ENCODE results near the gene GAREM1.
A peak's percentile ranks its signal among the peaks of the same experiment; 100 is the strongest.

Gene GAREM1

DNA sequence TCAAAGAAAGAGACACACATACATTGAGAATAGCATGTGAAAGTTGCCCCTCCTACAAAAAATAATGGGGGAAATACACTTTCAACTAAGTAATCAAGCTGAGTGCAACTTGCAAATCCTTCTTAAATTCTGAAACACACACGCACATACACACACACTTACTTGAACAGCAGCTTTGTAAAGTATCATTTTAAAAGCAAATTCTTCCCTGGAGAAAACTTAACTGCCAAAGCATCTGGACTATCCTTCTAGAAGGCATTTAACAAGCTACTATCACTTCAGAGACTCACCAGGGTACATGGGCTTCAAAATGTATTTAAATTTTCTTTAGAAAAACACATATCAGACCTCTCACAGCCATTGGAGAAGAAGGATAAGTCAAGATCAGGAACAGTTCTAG lies 15.3 kb downstream of the GAREM1 start:
- no peak for DNase-seq

DNA sequence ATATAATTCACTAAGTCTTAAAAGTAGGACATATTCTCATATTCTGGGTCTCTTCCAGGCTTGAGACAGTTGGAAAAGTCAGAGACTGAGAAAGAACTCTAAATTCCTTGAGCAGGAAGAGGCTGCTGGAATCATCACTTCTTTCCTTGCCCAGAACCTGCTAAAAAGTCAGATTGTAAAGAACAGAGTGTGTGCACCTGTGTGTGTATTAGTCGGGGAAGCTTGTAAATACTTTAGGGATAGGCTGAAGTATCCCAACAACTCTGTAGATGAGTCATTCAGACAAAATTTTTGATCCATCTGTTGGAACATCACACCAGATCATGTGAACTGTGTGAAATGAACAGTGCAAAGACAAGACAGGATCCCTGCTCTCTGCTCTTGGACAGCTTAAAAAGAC lies 16.1 kb downstream of the GAREM1 start:
- DNase-seq: no peak

GRCh38 chr18:32450874-32451273 lies 19.8 kb downstream of the GAREM1 start:
- no peak for DNase-seq

GRCh38 chr18:32450026-32450691 lies 20.5 kb downstream of the GAREM1 start:
- DNase-seq: no peak

- DNase-seq: no peak
These were observed 23.9 kb downstream of the GAREM1 start for GRCh38 chr18:32446780-32447179.

GRCh38 chr18:32445846-32446245 lies 24.8 kb downstream of the GAREM1 start:
- no peak for DNase-seq

DNA sequence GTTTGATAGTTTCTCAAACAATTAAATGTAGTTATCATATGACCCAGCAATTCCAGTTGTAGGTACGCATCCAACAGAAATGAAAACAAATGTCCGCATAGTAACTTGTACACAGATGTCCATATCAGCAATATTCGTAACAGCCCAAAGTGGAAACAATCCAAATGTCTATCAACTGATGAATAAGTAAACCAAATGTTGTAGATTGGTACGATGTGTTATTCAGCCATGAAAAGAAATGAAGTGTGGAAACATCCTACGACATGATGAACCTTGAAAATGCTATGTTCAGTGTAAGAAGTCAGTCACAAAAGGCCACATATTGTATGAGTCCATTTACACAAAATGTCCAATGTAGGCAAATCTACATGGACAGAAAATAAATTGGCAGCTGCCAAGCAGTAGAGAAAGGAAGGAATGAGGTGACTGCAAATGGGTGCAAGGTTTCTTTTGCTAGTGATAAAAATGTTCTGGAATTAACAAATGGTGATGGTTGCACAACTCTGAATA lies 26.9 kb downstream of the GAREM1 start:
- DNase-seq: no peak

GRCh38 chr18:32443033-32443705 lies 27.5 kb downstream of the GAREM1 start:
- no peak for DNase-seq

DNA sequence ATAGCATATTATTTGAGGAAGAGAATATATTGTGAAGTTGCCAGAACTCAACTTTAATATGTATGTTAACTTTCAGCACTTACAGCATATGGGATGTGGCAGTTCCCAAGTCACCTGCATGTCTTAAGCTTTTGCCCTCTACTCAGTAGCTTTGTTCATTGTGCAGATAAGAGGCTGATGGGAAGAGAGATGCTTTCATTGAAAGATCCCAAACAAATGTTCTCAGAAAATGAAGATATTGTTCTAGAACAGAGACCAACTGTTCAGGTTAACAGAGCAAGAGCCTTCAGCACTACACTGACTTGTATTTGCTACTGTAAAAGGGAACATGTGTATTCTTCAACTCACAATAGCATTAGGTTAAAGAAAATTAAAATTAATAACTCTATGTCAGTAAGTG lies 28.1 kb downstream of the GAREM1 start:
- no peak for DNase-seq

DNA sequence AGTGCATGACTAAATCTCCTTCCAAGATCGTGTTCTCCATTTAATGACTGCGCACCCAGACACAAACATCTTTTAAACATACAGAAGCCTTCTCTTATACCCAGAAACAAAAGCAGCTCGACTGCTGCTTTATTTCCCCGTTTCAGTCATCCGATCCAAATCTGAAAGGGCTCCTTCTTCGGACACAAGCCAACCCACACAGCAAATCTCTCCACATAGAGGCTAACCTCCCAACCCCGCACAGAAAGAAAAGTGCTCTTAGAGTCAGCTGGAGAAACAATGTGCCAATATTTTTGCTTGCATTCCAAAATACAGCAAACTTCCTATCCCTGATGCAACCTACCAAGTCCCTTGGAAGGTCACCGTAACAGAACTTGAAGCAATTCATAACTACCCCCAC lies 29.1 kb downstream of the GAREM1 start:
- no peak for DNase-seq

DNA sequence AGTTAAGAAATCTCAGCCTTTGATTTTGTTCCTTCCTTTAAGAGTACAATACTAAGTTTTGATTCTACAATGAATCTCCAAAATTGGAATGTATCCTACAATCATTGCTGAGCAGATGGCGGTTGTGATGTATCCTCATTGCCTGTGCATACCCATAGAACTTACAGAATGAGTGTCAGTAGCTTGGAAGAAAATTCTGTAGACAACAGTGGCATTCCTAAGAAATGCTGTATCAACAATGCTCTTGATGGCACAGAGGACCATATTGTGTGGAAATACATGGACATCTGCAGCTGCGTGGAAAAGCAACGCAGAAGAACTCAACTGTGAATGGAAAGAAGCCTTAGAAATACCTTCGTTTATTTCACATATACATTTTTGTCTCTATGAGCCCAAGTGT lies 30.2 kb downstream of the GAREM1 start:
- DNase-seq: no peak

GRCh38 chr18:32439802-32440201 lies 30.9 kb downstream of the GAREM1 start:
- DNase-seq: peak; percentile 15 to 59

GRCh38 chr18:32439241-32439640 lies 31.4 kb downstream of the GAREM1 start:
- no peak for DNase-seq

DNA sequence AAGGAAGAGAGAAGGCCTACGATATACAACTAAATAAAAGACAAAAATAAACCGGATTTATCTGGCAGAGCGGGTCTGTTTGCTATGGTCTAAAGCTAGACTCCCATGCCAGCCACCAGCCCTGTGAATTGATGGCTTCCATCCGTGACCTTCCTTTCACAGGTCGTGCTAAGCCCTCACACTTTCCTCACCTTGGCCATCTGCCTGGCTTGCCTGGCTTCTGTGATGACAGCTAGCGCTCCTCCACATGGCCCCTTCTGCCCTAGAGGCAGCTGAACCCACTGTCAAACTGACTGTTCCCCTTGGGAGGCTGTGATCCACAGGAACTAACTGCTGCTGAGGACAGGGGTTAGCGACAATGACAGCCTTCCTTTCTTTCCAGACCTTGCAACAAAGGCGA lies 32.5 kb downstream of the GAREM1 start:
- DNase-seq: no peak

- no peak for DNase-seq
These were observed 33.4 kb downstream of the GAREM1 start for GRCh38 chr18:32437100-32437834.

GRCh38 chr18:32435631-32436500 lies 34.8 kb downstream of the GAREM1 start:
- DNase-seq: no peak

GRCh38 chr18:32431753-32432152 lies 38.9 kb downstream of the GAREM1 start:
- no peak for DNase-seq

- DNase-seq: no peak
These were observed 41.3 kb downstream of the GAREM1 start for GRCh38 chr18:32429402-32429801.

DNA sequence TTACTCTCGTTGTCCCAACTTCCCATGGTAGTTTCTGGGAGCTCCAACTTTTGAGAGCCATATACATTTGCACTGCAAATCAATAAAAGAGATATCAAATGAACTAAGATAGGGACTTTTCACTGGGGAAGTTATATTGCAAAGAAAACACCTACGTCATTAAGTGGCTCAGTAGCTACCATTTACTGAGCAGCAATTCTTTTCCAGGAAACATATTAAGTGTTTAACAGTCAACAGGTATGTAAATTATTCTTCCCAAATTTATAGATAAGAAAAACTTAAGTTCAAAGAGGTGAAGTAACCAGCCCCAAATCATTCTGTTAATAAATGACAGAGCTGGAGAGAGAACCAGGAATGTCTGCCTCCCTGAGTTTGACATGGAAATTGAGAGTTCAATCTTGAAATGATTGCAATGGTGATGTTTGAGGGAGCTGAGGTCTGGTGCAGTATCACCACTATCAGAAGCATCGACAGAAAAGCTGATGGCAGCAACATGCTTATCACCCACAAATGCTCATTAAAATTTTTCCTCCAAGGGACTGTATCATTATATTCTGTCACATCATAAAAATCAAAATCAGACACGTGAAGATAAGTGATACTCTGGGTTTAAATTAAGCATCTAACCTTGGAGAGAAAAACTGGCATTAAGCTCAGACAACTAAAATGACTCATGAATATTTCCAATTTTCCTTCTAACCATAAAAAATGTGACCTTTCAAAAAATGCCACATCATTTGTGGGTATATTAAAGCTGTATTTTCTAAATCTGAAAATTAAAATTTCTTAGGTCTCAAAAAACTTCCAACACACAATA lies 43.4 kb downstream of the GAREM1 start:
- no peak for DNase-seq

- no peak for DNase-seq
These were observed 45.2 kb downstream of the GAREM1 start for GRCh38 chr18:32425466-32425865.

- DNase-seq: no peak
These were observed 46.0 kb downstream of the GAREM1 start for GRCh38 chr18:32424696-32425095.
